ENCODE data around the gene MAML3.

DNA sequence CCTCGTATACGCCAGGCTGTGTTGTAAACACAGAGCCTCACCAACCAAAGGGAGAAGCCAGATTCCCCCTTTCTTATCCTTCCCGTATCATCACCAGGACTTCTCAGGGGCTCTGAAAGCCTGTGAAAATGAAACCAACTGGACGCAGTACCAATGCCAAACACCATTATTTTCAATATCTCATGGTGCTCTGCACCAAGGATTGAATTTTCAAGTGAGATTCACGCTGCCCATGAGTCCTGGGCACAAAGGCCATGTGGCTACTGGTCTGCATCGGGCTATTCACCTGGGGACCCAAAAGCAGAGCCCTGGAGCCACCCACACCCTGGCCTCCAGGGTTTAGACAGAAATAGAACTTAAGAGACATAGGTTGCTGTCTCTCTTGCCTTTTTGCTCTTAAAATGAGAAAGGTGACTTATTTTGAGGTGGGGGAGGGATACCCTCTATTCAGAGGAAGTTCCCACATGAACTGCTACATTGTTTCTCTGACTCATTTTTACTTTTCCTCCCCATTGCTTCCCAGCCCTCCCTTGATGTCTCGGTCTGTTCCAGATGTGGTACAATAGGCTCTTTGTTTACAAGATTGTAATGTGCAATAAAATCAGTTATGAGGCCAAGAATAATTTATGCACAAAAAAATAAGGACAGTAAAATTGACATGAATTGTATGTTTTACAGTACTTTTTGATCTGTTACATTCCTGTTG lies 55.4 kb downstream of the MAML3 start:
- TF ChIP-seq, protein P1, sequence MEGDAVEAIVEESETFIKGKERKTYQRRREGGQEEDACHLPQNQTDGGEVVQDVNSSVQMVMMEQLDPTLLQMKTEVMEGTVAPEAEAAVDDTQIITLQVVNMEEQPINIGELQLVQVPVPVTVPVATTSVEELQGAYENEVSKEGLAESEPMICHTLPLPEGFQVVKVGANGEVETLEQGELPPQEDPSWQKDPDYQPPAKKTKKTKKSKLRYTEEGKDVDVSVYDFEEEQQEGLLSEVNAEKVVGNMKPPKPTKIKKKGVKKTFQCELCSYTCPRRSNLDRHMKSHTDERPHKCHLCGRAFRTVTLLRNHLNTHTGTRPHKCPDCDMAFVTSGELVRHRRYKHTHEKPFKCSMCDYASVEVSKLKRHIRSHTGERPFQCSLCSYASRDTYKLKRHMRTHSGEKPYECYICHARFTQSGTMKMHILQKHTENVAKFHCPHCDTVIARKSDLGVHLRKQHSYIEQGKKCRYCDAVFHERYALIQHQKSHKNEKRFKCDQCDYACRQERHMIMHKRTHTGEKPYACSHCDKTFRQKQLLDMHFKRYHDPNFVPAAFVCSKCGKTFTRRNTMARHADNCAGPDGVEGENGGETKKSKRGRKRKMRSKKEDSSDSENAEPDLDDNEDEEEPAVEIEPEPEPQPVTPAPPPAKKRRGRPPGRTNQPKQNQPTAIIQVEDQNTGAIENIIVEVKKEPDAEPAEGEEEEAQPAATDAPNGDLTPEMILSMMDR (optimal IDR thresholded peaks at IDR 0.05 in 1 of 3, IDR thresholded peaks at IDR 0.05 in 1 of 3, conservative IDR thresholded peaks at IDR 0.05 in 1 of 3; ENCODE audit: extremely low read depth in 1 of 3, insufficient read depth in 2 of 3, low read length in 3 of 3) = no peak
- no peak for TF ChIP-seq EZH2 (IDR thresholded peaks at IDR 0.05; ENCODE audit: low read length)
